IMR-90 (cell line): ENCODE data around the gene PAPPA. TPM values are rescaled to one million over a fixed set of nuclear protein-coding genes. Genes with fewer than 3 reads are reported as not detected.

Source experiments
- ATAC-seq: fragments of 200-7000 bp; cut with Tn5 transposase; 2 replicates; pipeline ENCODE4 v1.9.1; 2020; ENCODE audit warnings: low read depth, mild to moderate bottlenecking, moderate library complexity
- BruUV-seq: library from RNA; stranded (reverse); fragments of 400-500 nt; replicated peaks from 2 replicates; lab custom pipeline; 2021; lab: Mats Ljungman, UMichigan
- CTCF ChIA-PET: fragments of 300-600 bp; formaldehyde crosslinking; extraction: SDS; loops from one replicate; lab custom pipeline; 2021; ENCODE audit warnings: antibody characterized with exemption; lab: Yijun Ruan, JAX
- POLR2A ChIA-PET: fragments of 300-600 bp; sonication (Branson Sonifier 250); formaldehyde crosslinking; loops from one replicate; lab custom pipeline; 2022; ENCODE audit warnings: antibody characterized with exemption; ENCODE audit not compliant: unreplicated experiment; lab: Charles Lee
- DNase-seq: peaks from one replicate; pipeline ENCODE4 v3.0.0; 2013
- H2AFZ ChIP-seq: replicated peaks from 2 replicates; pipeline ENCODE3; 2013; ENCODE audit warnings: low read length, mild to moderate bottlenecking; ENCODE audit not compliant: poor library complexity
- H2AK5ac ChIP-seq: 2 replicates; pipeline ENCODE4 v1.6.1; 2013; ENCODE audit warnings: low read depth, low read length, inconsistent platforms
- H2AK9ac ChIP-seq: replicated peaks from 2 replicates; pipeline ENCODE3; 2013; ENCODE audit warnings: mild to moderate bottlenecking, low read depth, low read length, moderate library complexity; ENCODE audit not compliant: poor library complexity
- H2BK120ac ChIP-seq: 2 replicates; pipeline ENCODE4 v1.6.1; 2013; ENCODE audit warnings: low read depth, low read length, inconsistent platforms
- H2BK15ac ChIP-seq: 3 replicates; pipeline ENCODE4 v1.6.1; 2013; ENCODE audit warnings: low read depth, low read length, inconsistent platforms
- H2BK20ac ChIP-seq: 2 replicates; pipeline ENCODE4 v1.6.1; 2013; ENCODE audit warnings: low read depth, mild to moderate bottlenecking, inconsistent platforms, low read length, moderate library complexity
- H2BK5ac ChIP-seq: 2 replicates; pipeline ENCODE4 v1.6.1; 2013; ENCODE audit warnings: mild to moderate bottlenecking, low read depth, low read length, inconsistent platforms; ENCODE audit not compliant: poor library complexity, severe bottlenecking
- H3K14ac ChIP-seq: replicated peaks from 2 replicates; pipeline ENCODE4 v1.6.1; 2013; ENCODE audit warnings: low read depth, low read length, inconsistent platforms
- H3K18ac ChIP-seq: 2 replicates; pipeline ENCODE4 v1.6.1; 2013; ENCODE audit warnings: low read depth, low read length, control low read depth
- H3K23ac ChIP-seq: 2 replicates; pipeline ENCODE4 v1.6.1; 2013; ENCODE audit warnings: low read depth, low read length, inconsistent platforms
- H3K27ac ChIP-seq: 2 replicates; pipeline ENCODE4 v1.5.1; 2013; ENCODE audit warnings: mild to moderate bottlenecking, control low read depth, low read length; ENCODE audit not compliant: insufficient read depth
- H3K27me3 ChIP-seq: 2 replicates; pipeline ENCODE4 v1.6.1; 2013; ENCODE audit warnings: low read length; ENCODE audit not compliant: control insufficient read depth, insufficient read depth
- H3K36me3 ChIP-seq: 2 replicates; pipeline ENCODE4 v1.6.1; 2013; ENCODE audit warnings: low read length, mixed read lengths; ENCODE audit not compliant: control insufficient read depth, insufficient read depth
- H3K4ac ChIP-seq: 2 replicates; pipeline ENCODE4 v1.6.1; 2013; ENCODE audit warnings: low read depth, low read length, inconsistent platforms
- H3K4me1 ChIP-seq: 2 replicates; pipeline ENCODE4 v1.6.1; 2013; ENCODE audit warnings: low read length, mixed read lengths; ENCODE audit not compliant: control insufficient read depth, insufficient read depth
- H3K4me2 ChIP-seq: 2 replicates; pipeline ENCODE4 v1.6.1; 2013; ENCODE audit warnings: low read depth, mild to moderate bottlenecking, control low read depth, low read length, moderate library complexity
- H3K4me3 ChIP-seq: 2 replicates; pipeline ENCODE4 v1.5.1; 2013; ENCODE audit warnings: low read depth, mild to moderate bottlenecking, control low read depth, low read length, moderate library complexity; ENCODE audit not compliant: insufficient read depth
- H3K56ac ChIP-seq: 2 replicates; pipeline ENCODE4 v1.6.1; 2013; ENCODE audit warnings: low read length, inconsistent platforms; ENCODE audit not compliant: insufficient read depth; ENCODE audit errors: extremely low read depth
- H3K79me1 ChIP-seq, 2 experiments: 2 replicates each; pipeline ENCODE4 v1.6.1; 2013; ENCODE audit warnings: low read length in 2 of 2, inconsistent platforms in 1 of 2, low read depth in 1 of 2
- H3K9ac ChIP-seq: 2 replicates; pipeline ENCODE4 v1.6.1; 2013; ENCODE audit warnings: low read depth, low read length, control low read depth
- H3K9me1 ChIP-seq: 2 replicates; pipeline ENCODE4 v1.6.1; 2013; ENCODE audit warnings: low read length, inconsistent platforms; ENCODE audit not compliant: insufficient read depth
- H3K9me3 ChIP-seq: 2 replicates; pipeline ENCODE4 v1.6.1; 2013; ENCODE audit warnings: low read length; ENCODE audit not compliant: control insufficient read depth, insufficient read depth
- H4K20me1 ChIP-seq: 2 replicates; pipeline ENCODE4 v1.6.1; 2013; ENCODE audit warnings: low read length, inconsistent platforms; ENCODE audit not compliant: insufficient read depth
- H4K5ac ChIP-seq: 2 replicates; pipeline ENCODE4 v1.6.1; 2013; ENCODE audit warnings: mild to moderate bottlenecking, low read depth, low read length, control low read depth
- H4K8ac ChIP-seq, 2 experiments: 2 replicates each; pipeline ENCODE4 v1.6.1; 2013; ENCODE audit warnings: low read depth in 2 of 2, low read length in 2 of 2, control low read depth in 1 of 2, inconsistent platforms in 1 of 2
- H4K91ac ChIP-seq: 2 replicates; pipeline ENCODE4 v1.6.1; 2013; ENCODE audit warnings: low read depth, low read length, inconsistent platforms; ENCODE audit not compliant: insufficient read depth
- CHD1 ChIP-seq: IDR thresholded peaks from 2 replicates; pipeline ENCODE4 v1.6.1; 2012; ENCODE audit warnings: low read depth, low read length, improper control_type of control experiment
- CTCF ChIP-seq: conservative IDR thresholded peaks from 2 replicates; pipeline ENCODE4 v1.5.1; 2012; ENCODE audit warnings: mild to moderate bottlenecking, low read depth, low read length, improper control_type of control experiment
- NFE2L2 ChIP-seq: fragments of 150-350 bp; IDR thresholded peaks from 2 replicates; pipeline ENCODE4 v1.6.1; 2016; ENCODE audit warnings: low read depth, mild to moderate bottlenecking, low read length
- RAD21 ChIP-seq: IDR thresholded peaks from 2 replicates; pipeline ENCODE4 v1.6.1; 2012; ENCODE audit warnings: low read length, improper control_type of control experiment
- RCOR1 ChIP-seq: IDR thresholded peaks from 2 replicates; pipeline ENCODE4 v1.6.1; 2012; ENCODE audit warnings: mild to moderate bottlenecking, low read length, improper control_type of control experiment; ENCODE audit not compliant: insufficient replicate concordance
- RFX5 ChIP-seq: IDR thresholded peaks from 2 replicates; pipeline ENCODE4 v1.8.0; 2012; ENCODE audit warnings: low read depth, mild to moderate bottlenecking, low read length, moderate library complexity
- SMC3 ChIP-seq: fragments of 150-350 bp; IDR thresholded peaks from 2 replicates; pipeline ENCODE4 v1.6.1; 2016; ENCODE audit warnings: low read depth, mild to moderate bottlenecking, antibody characterized with exemption, low read length, moderate library complexity
- WGBS, 2 experiments: methylation state at CpG; one replicate each; pipeline versions ENCODE4 v1.1.5 to v1.1.7; 2013; ENCODE audit warnings: missing lambda C conversion rate in 2 of 2; ENCODE audit not compliant: insufficient read length in 1 of 2; ENCODE audit errors: extremely low coverage in 2 of 2; 5-methylcytosine and 5-hydroxymethylcytosine counted together
- dilution Hi-C: fragments of 300-500 bp; cut with HindIII; formaldehyde crosslinking; loops from one replicate; pipeline ENCODE4 v1.14.3; 2018; ENCODE audit warnings: low sequenced_read_pairs; ENCODE audit not compliant: unreplicated experiment
- in situ Hi-C: fragments of 300-500 bp; cut with MboI; formaldehyde crosslinking; loops from 3 replicates; pipeline ENCODE4 v1.14.3; 2019; ENCODE audit warnings: low sequenced_read_pairs, inconsistent platforms, mixed read lengths
- intact Hi-C: fragments of 100-400 bp; cut with micrococcal nuclease; formaldehyde crosslinking; loops from 2 replicates; pipeline ENCODE4 v1.10.0; 2022
- polyA plus RNA-seq, 3 experiments: library from polyadenylated mRNA; depleted of rRNA; stranded (reverse); fragments of >200 nt; gene quantifications; 2 replicates each; pipeline ENCODE4 v1.2.3, GENCODE V29; 2012; ENCODE audit warnings: low replicate concordance in 1 of 3
- total RNA-seq: library from RNA; depleted of rRNA; stranded (reverse); fragments of >200 nt; gene quantifications from 2 replicates; pipeline ENCODE4 v1.2.3, GENCODE V29; 2012
- TF ChIP-seq, protein P1 (sequence below): fragments of 150-350 bp; IDR thresholded peaks from 2 replicates; pipeline ENCODE4 v1.6.1; 2016; ENCODE audit warnings: low read depth, mild to moderate bottlenecking, low read length, moderate library complexity, borderline replicate concordance
- TF ChIP-seq, protein P2 (sequence below): fragments of 150-350 bp; IDR thresholded peaks from 2 replicates; pipeline ENCODE4 v1.6.1; 2017; ENCODE audit warnings: mild to moderate bottlenecking, antibody characterized with exemption, low read length, low read depth

The PAPPA gene
- total and polyA plus RNA-seq, 2 of the 4 experiments (the other 2 are of a cell fraction): 8.3 to 12.4 TPM

DNA sequence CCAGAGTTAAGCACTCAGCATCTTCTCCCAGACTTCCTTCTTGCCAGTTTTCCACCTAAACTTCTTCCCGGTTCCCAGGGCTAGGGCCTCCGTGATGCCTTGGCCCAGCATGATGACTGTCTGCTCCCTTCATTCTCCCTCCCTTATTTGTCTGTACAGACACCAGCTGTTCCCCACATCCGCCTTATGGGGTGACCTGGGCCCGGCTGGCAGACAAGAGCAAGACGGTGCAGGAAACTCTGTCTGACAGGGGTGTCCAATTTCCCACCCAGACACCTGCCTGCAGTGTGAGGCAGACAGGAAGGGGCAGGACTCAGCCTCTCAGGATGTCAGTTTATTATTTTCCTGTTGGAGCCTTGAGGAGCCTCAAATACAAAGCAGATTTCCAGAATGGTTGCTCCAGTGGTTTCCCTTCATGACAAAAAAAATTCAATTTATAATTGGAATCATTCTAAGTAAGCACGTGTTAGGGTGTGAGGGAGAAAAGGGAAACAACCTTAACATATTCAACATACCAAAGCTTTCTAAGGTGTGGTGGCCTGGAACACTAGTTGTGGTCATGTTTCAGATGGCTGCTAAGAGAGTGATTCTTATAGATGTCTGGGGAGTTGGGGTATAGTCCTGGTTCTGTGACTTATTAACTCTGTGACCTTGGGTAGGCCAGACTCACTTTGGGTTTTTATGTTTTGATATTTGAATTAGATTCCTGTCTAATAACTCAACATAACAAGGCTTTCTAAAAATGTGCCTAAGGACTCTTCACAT is 234.5 kb downstream of the PAPPA start:
- Histone ChIP-seq H3K79me1 (no peaks in the 10 kb centered on the region), H2AFZ (no peak overlapping the region), H3K4me3 (no peak overlapping the region), H3K27ac (no peak overlapping the region), H4K20me1 (0 out of 2 replicates have a peak, but pooled peaks cover 6% of the 10 kb centered on the region), H3K56ac (no peak overlapping the region), H2AK5ac (no peak overlapping the region), H3K36me3 (peaks cover 73% of the 10 kb centered on the region), H4K91ac (no peak overlapping the region), H2BK120ac (no peak overlapping the region), H2BK15ac (no peak overlapping the region), H3K18ac (no peak overlapping the region), H3K9me1 (peaks cover 7% of the 10 kb centered on the region), H3K4ac (no peak overlapping the region), H2AK9ac (no peak overlapping the region), H3K4me1 (peaks cover 7% of the 10 kb centered on the region), H3K9me3 (no peaks in the 10 kb centered on the region), H4K8ac (no peak overlapping the region), H2BK20ac (no peak overlapping the region), H4K5ac (no peak overlapping the region), H3K27me3 (no peaks in the 10 kb centered on the region), H3K9ac (no peak overlapping the region), H3K4me2 (no peak overlapping the region), H3K23ac (no peak overlapping the region), H3K14ac (no peak overlapping the region), H2BK5ac (no peak overlapping the region)
- POLR2A ChIA-PET: no interaction called here
- TF ChIP-seq RCOR1: no peak
- no peak for TF ChIP-seq RFX5
- no peak for TF ChIP-seq CTCF
- TF ChIP-seq, protein P1, sequence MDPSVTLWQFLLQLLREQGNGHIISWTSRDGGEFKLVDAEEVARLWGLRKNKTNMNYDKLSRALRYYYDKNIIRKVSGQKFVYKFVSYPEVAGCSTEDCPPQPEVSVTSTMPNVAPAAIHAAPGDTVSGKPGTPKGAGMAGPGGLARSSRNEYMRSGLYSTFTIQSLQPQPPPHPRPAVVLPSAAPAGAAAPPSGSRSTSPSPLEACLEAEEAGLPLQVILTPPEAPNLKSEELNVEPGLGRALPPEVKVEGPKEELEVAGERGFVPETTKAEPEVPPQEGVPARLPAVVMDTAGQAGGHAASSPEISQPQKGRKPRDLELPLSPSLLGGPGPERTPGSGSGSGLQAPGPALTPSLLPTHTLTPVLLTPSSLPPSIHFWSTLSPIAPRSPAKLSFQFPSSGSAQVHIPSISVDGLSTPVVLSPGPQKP: no peak
- TF ChIP-seq, protein P2, sequence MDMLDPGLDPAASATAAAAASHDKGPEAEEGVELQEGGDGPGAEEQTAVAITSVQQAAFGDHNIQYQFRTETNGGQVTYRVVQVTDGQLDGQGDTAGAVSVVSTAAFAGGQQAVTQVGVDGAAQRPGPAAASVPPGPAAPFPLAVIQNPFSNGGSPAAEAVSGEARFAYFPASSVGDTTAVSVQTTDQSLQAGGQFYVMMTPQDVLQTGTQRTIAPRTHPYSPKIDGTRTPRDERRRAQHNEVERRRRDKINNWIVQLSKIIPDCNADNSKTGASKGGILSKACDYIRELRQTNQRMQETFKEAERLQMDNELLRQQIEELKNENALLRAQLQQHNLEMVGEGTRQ: no peak
- TF ChIP-seq SMC3: no peak
- no peak for TF ChIP-seq CHD1
- no peak for TF ChIP-seq NFE2L2
- no peak for TF ChIP-seq RAD21
- dilution Hi-C loops (no loop called here), in situ Hi-C loops (no loop called here), intact Hi-C loops (no loop called here)
- no CpG with 5 or more reads among the region's 6 CpGs for WGBS, 2 experiments
- BruUV-seq: no TSS peak
- ATAC-seq (no peak), DNase-seq (no peak)
- CTCF ChIA-PET: no interaction called here
